Breast epithelium (tissue), 3 donors: Measurements from ENCODE around the gene RELB.

Source experiments
- POLR2A ChIP-seq: fragments of 450-650 bp; IDR thresholded peaks from one replicate; pipeline ENCODE4 v1.6.1; 2016; ENCODE audit warnings: antibody characterized with exemption, mild to moderate bottlenecking, moderate library complexity
- TF ChIP-seq, protein P1 (sequence below), 3 donors: fragments of 450-650 bp; IDR thresholded peaks; one replicate each; pipeline ENCODE4 v1.5.1; 2016 to 2017; ENCODE audit warnings: antibody characterized with exemption in 3 of 3, mild to moderate bottlenecking in 3 of 3, moderate library complexity in 3 of 3

DNA sequence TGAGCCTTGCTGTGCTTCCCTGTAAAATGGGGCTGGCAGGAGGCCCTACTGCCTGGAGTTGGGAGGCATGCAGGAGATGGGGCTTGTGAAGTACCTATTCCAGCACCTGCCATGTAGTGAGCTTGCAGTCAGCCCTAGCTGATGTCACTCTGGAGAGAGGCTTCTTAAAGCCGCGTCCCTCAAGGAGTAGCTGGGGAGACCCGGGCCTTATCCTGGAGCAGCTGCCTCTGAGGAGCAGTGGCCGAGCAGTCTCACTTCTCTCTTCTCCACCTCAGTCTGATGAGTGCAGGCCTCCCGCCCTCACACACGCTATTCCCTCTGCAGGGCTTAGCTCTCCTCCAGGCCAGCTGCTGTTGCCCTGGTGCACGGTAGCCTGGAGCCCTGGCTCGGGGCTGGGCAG lies 55.6 kb downstream of the RELB start:
- TF ChIP-seq, protein P1, sequence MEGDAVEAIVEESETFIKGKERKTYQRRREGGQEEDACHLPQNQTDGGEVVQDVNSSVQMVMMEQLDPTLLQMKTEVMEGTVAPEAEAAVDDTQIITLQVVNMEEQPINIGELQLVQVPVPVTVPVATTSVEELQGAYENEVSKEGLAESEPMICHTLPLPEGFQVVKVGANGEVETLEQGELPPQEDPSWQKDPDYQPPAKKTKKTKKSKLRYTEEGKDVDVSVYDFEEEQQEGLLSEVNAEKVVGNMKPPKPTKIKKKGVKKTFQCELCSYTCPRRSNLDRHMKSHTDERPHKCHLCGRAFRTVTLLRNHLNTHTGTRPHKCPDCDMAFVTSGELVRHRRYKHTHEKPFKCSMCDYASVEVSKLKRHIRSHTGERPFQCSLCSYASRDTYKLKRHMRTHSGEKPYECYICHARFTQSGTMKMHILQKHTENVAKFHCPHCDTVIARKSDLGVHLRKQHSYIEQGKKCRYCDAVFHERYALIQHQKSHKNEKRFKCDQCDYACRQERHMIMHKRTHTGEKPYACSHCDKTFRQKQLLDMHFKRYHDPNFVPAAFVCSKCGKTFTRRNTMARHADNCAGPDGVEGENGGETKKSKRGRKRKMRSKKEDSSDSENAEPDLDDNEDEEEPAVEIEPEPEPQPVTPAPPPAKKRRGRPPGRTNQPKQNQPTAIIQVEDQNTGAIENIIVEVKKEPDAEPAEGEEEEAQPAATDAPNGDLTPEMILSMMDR (IDR thresholded peaks at IDR 0.05) = no peak
- TF ChIP-seq POLR2A = no peak
